Colonic mucosa (tissue), 4 donors: Measurements from ENCODE around the gene KCNJ6. TPM values are rescaled to one million over a fixed set of nuclear protein-coding genes. Genes with fewer than 3 reads are reported as not detected.

Source experiments
- DNase-seq: peaks from one replicate; pipeline ENCODE4 v3.0.0-alpha.2; 2020
- H3K27ac ChIP-seq: fragments of 200-600 bp; one replicate; pipeline ENCODE4 v1.8.0; 2021
- H3K27me3 ChIP-seq: fragments of 200-600 bp; one replicate; pipeline ENCODE4 v1.8.0; 2021
- H3K36me3 ChIP-seq: fragments of 200-600 bp; one replicate; pipeline ENCODE4 v1.8.0; 2021
- H3K4me1 ChIP-seq: fragments of 200-600 bp; one replicate; pipeline ENCODE4 v1.8.0; 2021; ENCODE audit warnings: mild to moderate bottlenecking
- H3K4me3 ChIP-seq: fragments of 200-600 bp; one replicate; pipeline ENCODE4 v1.8.0; 2021
- H3K9ac ChIP-seq, 2 donors: one replicate each; pipeline ENCODE4 v1.7.0; 2013; ENCODE audit warnings: control low read depth in 2 of 2, low read depth in 2 of 2, low read length in 2 of 2
- H3K9me3 ChIP-seq: fragments of 200-600 bp; one replicate; pipeline ENCODE4 v1.8.0; 2021
- intact Hi-C: fragments of 100-400 bp; cut with DNase I; formaldehyde crosslinking; loops from one replicate; pipeline ENCODE4 v1.14.1; 2022
- total RNA-seq, 2 donors: library from RNA; stranded (reverse); fragmentation: NEBNext Ultra II Directional in 1 of 2; extraction: Animal tissue kit (Norgen Biotek cat#: 25700) in 1 of 2; gene quantifications; one replicate each; pipeline ENCODE4 v1.2.1, GENCODE V29; 2021
- TF ChIP-seq, protein P1 (sequence below): fragments of 200-600 bp; IDR thresholded peaks from one replicate; pipeline ENCODE4 v1.8.0; 2022; ENCODE audit warnings: antibody characterized with exemption, mild to moderate bottlenecking
- donor health status: healthy.
- donor health status: DM: no; HTN: no; CAD: no.
- donor health status: DM: no; HTN: no; CAD: no.

The KCNJ6 gene
- total RNA-seq, 2 donors from 2014 or later: 0.05 to 0.21 TPM

DNA sequence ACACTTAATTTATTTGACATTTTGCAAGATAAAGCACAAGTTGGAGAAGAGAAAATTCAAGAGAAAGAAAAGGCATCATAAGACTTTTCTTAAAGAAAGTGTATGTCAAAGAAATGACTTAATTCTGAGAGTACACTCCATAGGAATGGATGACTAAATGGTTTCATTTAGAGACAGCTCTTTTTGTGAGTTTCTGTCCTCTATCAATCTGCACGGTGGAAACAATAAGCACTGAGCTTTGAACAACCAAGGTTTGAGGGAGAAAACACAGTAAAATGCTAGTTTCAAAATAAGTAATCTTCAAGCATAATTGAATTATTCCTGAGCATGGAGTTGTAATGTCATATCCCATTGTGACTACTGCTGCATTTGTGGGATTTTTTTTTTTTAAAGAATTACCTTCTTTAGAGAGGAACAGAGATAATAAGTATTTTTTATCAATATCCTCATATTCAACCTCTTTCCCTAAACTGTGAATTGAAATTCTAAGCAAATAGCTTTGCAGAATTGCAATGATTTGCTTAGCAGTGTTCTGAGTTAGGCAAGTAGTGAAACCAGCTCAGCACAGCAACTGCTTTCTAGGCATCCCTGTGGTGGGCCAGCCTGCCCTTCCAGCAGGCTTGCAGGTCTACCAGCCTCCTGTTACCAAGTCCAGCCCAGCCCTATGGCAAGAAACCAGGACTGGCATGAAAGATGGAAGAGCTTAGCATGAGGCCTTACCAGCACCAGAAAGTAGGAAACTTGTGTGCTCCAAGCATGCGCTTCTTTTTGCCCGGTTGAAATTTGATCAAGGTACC, 38.2 kb downstream of the KCNJ6 start:
- DNase-seq: no peak
- no peak overlapping the region for H3K4me3 ChIP-seq
- TF ChIP-seq, protein P1, sequence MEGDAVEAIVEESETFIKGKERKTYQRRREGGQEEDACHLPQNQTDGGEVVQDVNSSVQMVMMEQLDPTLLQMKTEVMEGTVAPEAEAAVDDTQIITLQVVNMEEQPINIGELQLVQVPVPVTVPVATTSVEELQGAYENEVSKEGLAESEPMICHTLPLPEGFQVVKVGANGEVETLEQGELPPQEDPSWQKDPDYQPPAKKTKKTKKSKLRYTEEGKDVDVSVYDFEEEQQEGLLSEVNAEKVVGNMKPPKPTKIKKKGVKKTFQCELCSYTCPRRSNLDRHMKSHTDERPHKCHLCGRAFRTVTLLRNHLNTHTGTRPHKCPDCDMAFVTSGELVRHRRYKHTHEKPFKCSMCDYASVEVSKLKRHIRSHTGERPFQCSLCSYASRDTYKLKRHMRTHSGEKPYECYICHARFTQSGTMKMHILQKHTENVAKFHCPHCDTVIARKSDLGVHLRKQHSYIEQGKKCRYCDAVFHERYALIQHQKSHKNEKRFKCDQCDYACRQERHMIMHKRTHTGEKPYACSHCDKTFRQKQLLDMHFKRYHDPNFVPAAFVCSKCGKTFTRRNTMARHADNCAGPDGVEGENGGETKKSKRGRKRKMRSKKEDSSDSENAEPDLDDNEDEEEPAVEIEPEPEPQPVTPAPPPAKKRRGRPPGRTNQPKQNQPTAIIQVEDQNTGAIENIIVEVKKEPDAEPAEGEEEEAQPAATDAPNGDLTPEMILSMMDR: no peak
- H3K9me3 ChIP-seq: no peaks in the 10 kb centered on the region
- no peaks in the 10 kb centered on the region for H3K27me3 ChIP-seq
- H3K9ac ChIP-seq: no peak overlapping the region
- intact Hi-C loops: loop anchor here (10.0 kb wide), 1 partner anchor 113 kb away; no protein-coding TSS in a partner anchor
- H3K4me1 ChIP-seq: no peaks in the 10 kb centered on the region
- H3K36me3 ChIP-seq: no peaks in the 10 kb centered on the region
- H3K27ac ChIP-seq: no peak overlapping the region

DNA sequence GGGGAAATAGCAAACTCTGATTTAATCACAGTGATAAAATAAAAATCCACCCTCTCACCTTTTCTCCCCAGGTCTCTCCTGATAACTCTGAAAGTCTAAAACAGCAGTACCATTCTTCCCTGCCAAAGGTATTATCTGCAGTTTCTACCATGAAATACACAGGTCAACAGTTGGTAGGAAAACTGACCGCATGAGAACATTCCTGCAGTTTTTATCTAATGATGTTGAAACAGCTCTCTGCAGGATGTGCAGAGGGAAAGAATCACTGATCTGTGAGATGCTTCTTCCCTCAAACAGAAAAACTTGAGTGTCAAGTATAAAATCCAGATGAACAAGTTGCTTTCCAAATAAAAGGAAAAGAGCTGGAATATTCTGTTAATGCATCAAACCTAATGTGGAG, 39.1 kb downstream of the KCNJ6 start:
- no peak for DNase-seq
- TF ChIP-seq, protein P1: no peak
- H3K27ac ChIP-seq: no peak overlapping the region
- H3K4me3 ChIP-seq: no peak overlapping the region
- no peaks in the 10 kb centered on the region for H3K36me3 ChIP-seq
- H3K9me3 ChIP-seq: no peaks in the 10 kb centered on the region
- intact Hi-C loops: loop anchor here (10.0 kb wide), 1 partner anchor 112 kb away; no protein-coding TSS in a partner anchor
- H3K4me1 ChIP-seq: no peaks in the 10 kb centered on the region
- no peak overlapping the region for H3K9ac ChIP-seq
- no peaks in the 10 kb centered on the region for H3K27me3 ChIP-seq

DNA sequence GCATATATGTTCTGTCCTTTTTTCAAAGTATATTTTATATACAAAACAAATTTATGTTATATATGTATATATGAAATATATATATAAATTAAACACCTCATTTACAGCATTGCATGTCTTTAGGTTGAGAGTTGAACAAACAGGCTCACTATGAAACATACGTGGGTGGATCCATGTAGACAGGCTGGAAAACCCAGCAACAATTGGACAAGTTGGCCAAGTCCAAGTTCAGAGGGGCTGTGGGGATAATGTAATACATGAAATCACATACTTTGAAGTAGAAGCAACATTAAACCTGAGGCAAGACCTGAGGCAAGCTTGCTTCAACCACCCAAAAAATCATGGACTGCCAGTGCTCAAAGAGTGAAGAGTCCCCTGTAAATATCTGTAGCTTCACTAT, 39.7 kb downstream of the KCNJ6 start:
- TF ChIP-seq, protein P1: no peak
- no peaks in the 10 kb centered on the region for H3K4me1 ChIP-seq
- no peak overlapping the region for H3K9ac ChIP-seq
- H3K36me3 ChIP-seq: no peaks in the 10 kb centered on the region
- no peaks in the 10 kb centered on the region for H3K27me3 ChIP-seq
- no peaks in the 10 kb centered on the region for H3K9me3 ChIP-seq
- no peak overlapping the region for H3K27ac ChIP-seq
- DNase-seq: no peak
- intact Hi-C loops: loop anchor here (10.0 kb wide), 1 partner anchor 112 kb away; no protein-coding TSS in a partner anchor
- no peak overlapping the region for H3K4me3 ChIP-seq

DNA sequence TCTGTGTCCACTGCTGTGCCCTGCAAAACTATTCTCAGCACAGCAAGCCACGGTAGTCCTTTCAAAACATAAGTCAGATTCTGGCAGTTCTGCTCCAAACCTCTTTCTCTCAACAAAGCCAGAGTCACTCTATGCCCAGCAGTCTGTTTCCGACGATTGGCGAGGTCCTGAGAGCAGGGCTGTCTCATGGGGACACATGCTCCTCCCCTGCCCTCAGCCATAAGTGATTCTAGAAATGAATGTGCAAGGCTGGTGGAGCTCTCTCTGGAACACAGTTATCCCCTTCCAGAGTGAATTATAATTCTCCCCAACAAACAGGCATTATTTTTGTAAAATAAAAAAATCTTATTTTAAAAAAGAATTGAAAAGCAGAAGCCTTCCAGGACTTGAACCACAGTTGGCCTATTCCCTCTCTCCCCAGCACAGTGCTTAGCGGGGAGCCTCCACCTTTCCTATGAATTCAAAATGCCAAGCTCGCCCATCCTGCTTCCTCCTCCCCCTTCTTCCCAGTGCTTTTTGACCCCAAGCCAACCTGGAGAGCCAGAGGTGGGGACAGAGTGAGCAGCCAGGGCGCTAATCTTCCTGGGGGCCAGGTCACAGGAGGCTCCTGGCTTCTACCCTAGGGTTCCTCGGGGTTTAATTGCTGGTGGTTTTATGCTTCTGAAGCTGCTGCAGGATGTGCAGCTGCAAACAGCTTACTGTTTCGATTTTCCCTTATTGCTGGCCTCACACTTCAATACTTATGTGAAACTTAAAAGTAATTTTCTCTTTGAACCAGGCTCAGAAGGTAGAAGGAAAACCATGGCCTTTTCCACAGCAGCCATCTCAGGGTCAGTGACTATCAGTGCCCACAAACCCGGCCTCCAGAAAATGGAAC, 41.1 kb downstream of the KCNJ6 start:
- Histone ChIP-seq H3K27ac (no peak overlapping the region), H3K27me3 (no peaks in the 10 kb centered on the region), H3K4me3 (no peak overlapping the region), H3K9ac (no peak overlapping the region), H3K4me1 (no peaks in the 10 kb centered on the region), H3K9me3 (no peaks in the 10 kb centered on the region), H3K36me3 (no peaks in the 10 kb centered on the region)
- DNase-seq: no peak
- intact Hi-C loops: loop anchor here (10.0 kb wide), 1 partner anchor 110 kb away; no protein-coding TSS in a partner anchor
- TF ChIP-seq, protein P1: no peak

DNA sequence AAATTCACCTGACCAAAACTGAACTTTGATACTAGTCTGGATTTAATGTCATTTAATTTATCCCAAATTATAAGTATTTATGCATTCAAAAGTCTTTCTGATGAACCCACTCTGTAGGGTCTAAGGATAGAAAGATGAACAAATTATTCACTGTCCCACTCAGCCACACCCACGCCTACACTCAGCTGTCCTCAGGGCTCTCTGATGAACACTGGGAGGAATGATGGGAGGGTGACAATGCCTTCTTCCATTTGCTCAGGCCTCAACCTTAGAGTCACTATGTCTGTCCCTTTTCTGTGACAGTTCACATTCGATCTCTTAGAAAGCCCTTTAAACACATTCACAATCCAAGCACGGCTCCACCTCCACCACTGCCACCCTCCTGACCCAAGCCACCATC, 41.8 kb downstream of the KCNJ6 start:
- H3K4me1 ChIP-seq: no peaks in the 10 kb centered on the region
- no peaks in the 10 kb centered on the region for H3K36me3 ChIP-seq
- DNase-seq: no peak
- no peak overlapping the region for H3K9ac ChIP-seq
- H3K27ac ChIP-seq: no peak overlapping the region
- H3K9me3 ChIP-seq: no peaks in the 10 kb centered on the region
- intact Hi-C loops: loop anchor here (10.0 kb wide), 1 partner anchor 110 kb away; no protein-coding TSS in a partner anchor
- H3K27me3 ChIP-seq: no peaks in the 10 kb centered on the region
- H3K4me3 ChIP-seq: no peak overlapping the region
- TF ChIP-seq, protein P1: no peak
